ENCODE measurements around the gene RGSL1. TPM values are rescaled to one million over a fixed set of nuclear protein-coding genes. Genes with fewer than 3 reads are reported as not detected.

RGSL1 gene
- polyA plus RNA-seq, 3 donors = not detected

GRCh38 chr1:182447660-182448059 lies 2.3 kb upstream of the RGSL1 start:
- H3K27ac Mint-ChIP-seq = peak overlapping the region in 1 of 7 donors; percentile 17
- no CpG with 5 or more reads among the region's 1 CpG for WGBS (ENCODE audit: insufficient coverage)

DNA sequence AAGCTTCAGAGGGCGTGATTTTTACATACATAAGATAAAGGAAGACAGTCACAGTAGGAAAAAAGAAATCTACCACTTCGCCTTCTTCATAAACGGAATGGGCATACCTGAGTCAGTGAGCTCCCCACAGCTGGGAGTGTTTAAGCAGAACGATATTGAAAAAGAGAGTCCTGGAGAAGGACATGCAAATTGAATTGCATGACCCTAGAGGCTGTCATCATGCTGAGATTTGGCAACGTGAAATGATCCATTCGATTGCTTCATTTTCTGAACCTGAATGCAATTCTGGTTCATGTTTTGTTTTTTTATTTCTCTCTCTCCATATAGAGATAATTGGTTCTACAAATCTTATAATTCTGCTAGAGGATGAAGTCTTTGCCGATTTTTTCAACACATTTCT lies 3.7 kb downstream of the RGSL1 start:
- Histone ChIP-seq H3K9me3 (replicated peaks in 1 of 2; ENCODE audit: control insufficient read depth in 1 of 2, insufficient read depth in 1 of 2, low read length in 2 of 2) (no peaks in the 10 kb centered on the region), H3K79me2 (ENCODE audit: insufficient read depth, low read length) (no peaks in the 10 kb centered on the region), H3K36me3 (replicated peaks in 1 of 2; ENCODE audit: control insufficient read depth in 1 of 2, insufficient read depth in 2 of 2, low read length in 2 of 2) (no peaks in the 10 kb centered on the region), H3K4me2 (replicated peaks; ENCODE audit: extremely low read depth, low read length, poor library complexity, severe bottlenecking) (no peak overlapping the region), H3K4me1 (ENCODE audit: control insufficient read depth in 1 of 2, insufficient read depth in 2 of 2, low read length in 2 of 2) (peaks cover 4 to 9% of the 10 kb centered on the region in 2 donors), H4K20me1 (ENCODE audit: insufficient read depth, low read length) (no peaks in the 10 kb centered on the region), H2AFZ (ENCODE audit: insufficient read depth, low read depth, low read length, poor library complexity, severe bottlenecking) (no peak overlapping the region), H3K27ac (ENCODE audit: low read depth in 1 of 2, low read length in 2 of 2) (no peak overlapping the region), H3K4me3 (replicated peaks in 1 of 3; ENCODE audit: low read depth in 2 of 3, low read length in 3 of 3) (no peak overlapping the region), H3K9ac (ENCODE audit: insufficient read depth, low read length, poor library complexity, severe bottlenecking) (no peak overlapping the region), H3K27me3 (ENCODE audit: control insufficient read depth in 2 of 2, insufficient read depth in 2 of 2, low read length in 2 of 2) (no peaks in the 10 kb centered on the region)
- 75% methylated on average over 3 of the region's 7 CpGs for WGBS (ENCODE audit: insufficient coverage)
- H3K27ac Mint-ChIP-seq = peak overlapping the region in 1 of 7 donors; percentile 40
- H3K27me3 Mint-ChIP-seq (ENCODE audit: low read depth in 3 of 3) = peaks cover 1 to 4% (median 2%) of the 10 kb centered on the region in 3 donors
- TF ChIP-seq, protein P1, sequence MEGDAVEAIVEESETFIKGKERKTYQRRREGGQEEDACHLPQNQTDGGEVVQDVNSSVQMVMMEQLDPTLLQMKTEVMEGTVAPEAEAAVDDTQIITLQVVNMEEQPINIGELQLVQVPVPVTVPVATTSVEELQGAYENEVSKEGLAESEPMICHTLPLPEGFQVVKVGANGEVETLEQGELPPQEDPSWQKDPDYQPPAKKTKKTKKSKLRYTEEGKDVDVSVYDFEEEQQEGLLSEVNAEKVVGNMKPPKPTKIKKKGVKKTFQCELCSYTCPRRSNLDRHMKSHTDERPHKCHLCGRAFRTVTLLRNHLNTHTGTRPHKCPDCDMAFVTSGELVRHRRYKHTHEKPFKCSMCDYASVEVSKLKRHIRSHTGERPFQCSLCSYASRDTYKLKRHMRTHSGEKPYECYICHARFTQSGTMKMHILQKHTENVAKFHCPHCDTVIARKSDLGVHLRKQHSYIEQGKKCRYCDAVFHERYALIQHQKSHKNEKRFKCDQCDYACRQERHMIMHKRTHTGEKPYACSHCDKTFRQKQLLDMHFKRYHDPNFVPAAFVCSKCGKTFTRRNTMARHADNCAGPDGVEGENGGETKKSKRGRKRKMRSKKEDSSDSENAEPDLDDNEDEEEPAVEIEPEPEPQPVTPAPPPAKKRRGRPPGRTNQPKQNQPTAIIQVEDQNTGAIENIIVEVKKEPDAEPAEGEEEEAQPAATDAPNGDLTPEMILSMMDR (IDR thresholded peaks at IDR 0.05) = no peak
- no peaks in the 10 kb centered on the region for H3K36me3 Mint-ChIP-seq
- peaks cover 11% of the 10 kb centered on the region for H3K4me1 Mint-ChIP-seq
- H3K4me3 Mint-ChIP-seq = no peak overlapping the region
- intact Hi-C loops (cut with micrococcal nuclease) = no loop called here
- H3K9me3 Mint-ChIP-seq = no peaks in the 10 kb centered on the region
- DNase-seq = peak in 2 of 3 donors; percentile 12 to 20

More at GRCh38 chr1:182447660-182448059, 2.3 kb upstream of the RGSL1 start:
- H3K27me3 Mint-ChIP-seq (ENCODE audit: low read depth in 3 of 3) = peaks cover 2 to 4% (median 2%) of the 10 kb centered on the region in 3 donors
- H3K36me3 Mint-ChIP-seq = no peaks in the 10 kb centered on the region
- Histone ChIP-seq H3K79me2 (ENCODE audit: insufficient read depth, low read length) (no peaks in the 10 kb centered on the region), H3K4me2 (replicated peaks; ENCODE audit: extremely low read depth, low read length, poor library complexity, severe bottlenecking) (no peak overlapping the region), H3K9ac (ENCODE audit: insufficient read depth, low read length, poor library complexity, severe bottlenecking) (no peak overlapping the region), H3K4me1 (ENCODE audit: control insufficient read depth in 1 of 2, insufficient read depth in 2 of 2, low read length in 2 of 2) (no peaks in the 10 kb centered on the region), H2AFZ (ENCODE audit: insufficient read depth, low read depth, low read length, poor library complexity, severe bottlenecking) (no peak overlapping the region), H3K9me3 (replicated peaks in 1 of 2; ENCODE audit: control insufficient read depth in 1 of 2, insufficient read depth in 1 of 2, low read length in 2 of 2) (no peaks in the 10 kb centered on the region), H3K27me3 (ENCODE audit: control insufficient read depth in 2 of 2, insufficient read depth in 2 of 2, low read length in 2 of 2) (no peaks in the 10 kb centered on the region), H3K27ac (ENCODE audit: low read depth in 1 of 2, low read length in 2 of 2) (no peak overlapping the region), H4K20me1 (ENCODE audit: insufficient read depth, low read length) (no peaks in the 10 kb centered on the region), H3K4me3 (replicated peaks in 1 of 3; ENCODE audit: low read depth in 2 of 3, low read length in 3 of 3) (no peak overlapping the region), H3K36me3 (replicated peaks in 1 of 2; ENCODE audit: control insufficient read depth in 1 of 2, insufficient read depth in 2 of 2, low read length in 2 of 2) (no peaks in the 10 kb centered on the region)
- DNase-seq = no peak
- intact Hi-C loops (cut with micrococcal nuclease) = loop anchor here (10.0 kb wide), 1 partner anchor 337 kb away; the partner anchor contains the start of gene NPL (in 2 of the 2)
- no peak overlapping the region for H3K4me3 Mint-ChIP-seq
- TF ChIP-seq, protein P1 (IDR thresholded peaks at IDR 0.05) = no peak
- peaks cover 4% of the 10 kb centered on the region for H3K4me1 Mint-ChIP-seq
- no peaks in the 10 kb centered on the region for H3K9me3 Mint-ChIP-seq

Data from CD14-positive monocyte (primary cell).